CD8-positive, alpha-beta memory T cell (primary cell): ENCODE measurements around the gene NPFFR1. TPM values are rescaled to one million over a fixed set of nuclear protein-coding genes. Genes with fewer than 3 reads are reported as not detected.

Source experiments
- CTCF ChIA-PET: fragments of 350-600 bp; sonication (Branson Sonifier 250); formaldehyde crosslinking; loops from one replicate; lab custom pipeline; 2021; ENCODE audit warnings: antibody characterized with exemption; lab: Charles Lee
- POLR2A ChIA-PET: fragments of 350-600 bp; sonication (Branson Sonifier 250); formaldehyde crosslinking; loops from one replicate; lab custom pipeline; 2021; ENCODE audit warnings: antibody characterized with exemption; lab: Charles Lee
- DNase-seq, 5 donors: peaks; one replicate each; pipeline versions ENCODE4 v3.0.0 to v3.0.0-alpha.2; 2020 to 2022; ENCODE audit warnings: mixed read lengths in 1 of 5
- H3K27ac ChIP-seq: one replicate; pipeline ENCODE4 v1.7.0; 2013; ENCODE audit warnings: low read depth, mild to moderate bottlenecking, low read length, moderate library complexity
- H3K27me3 ChIP-seq: 2 replicates; pipeline ENCODE4 v1.7.0; 2013; ENCODE audit warnings: low read length, mild to moderate bottlenecking; ENCODE audit not compliant: insufficient read depth, poor library complexity, severe bottlenecking
- H3K36me3 ChIP-seq: 2 replicates; pipeline ENCODE4 v1.7.0; 2013; ENCODE audit warnings: mild to moderate bottlenecking, low read length, moderate library complexity; ENCODE audit not compliant: insufficient read depth
- H3K4me1 ChIP-seq: 2 replicates; pipeline ENCODE4 v1.7.0; 2013; ENCODE audit warnings: mild to moderate bottlenecking, low read length, moderate library complexity; ENCODE audit not compliant: insufficient read depth
- H3K4me3 ChIP-seq: 2 replicates; pipeline ENCODE4 v1.7.0; 2013; ENCODE audit warnings: mild to moderate bottlenecking, low read length
- H3K9me3 ChIP-seq: 2 replicates; pipeline ENCODE4 v1.7.0; 2013; ENCODE audit warnings: mild to moderate bottlenecking, low read length
- H3K27ac Mint-ChIP-seq, 8 donors: one replicate each; pipeline ENCODE4 v1.8.0; 2020 to 2021; ENCODE audit warnings: mixed read lengths in 8 of 8, mild to moderate bottlenecking in 6 of 8, inconsistent platforms in 3 of 8, moderate library complexity in 3 of 8
- H3K27me3 Mint-ChIP-seq, 2 donors: one replicate each; pipeline ENCODE4 v1.8.0; 2020 to 2021; ENCODE audit warnings: mixed read lengths in 2 of 2, mild to moderate bottlenecking in 1 of 2, moderate library complexity in 1 of 2
- H3K36me3 Mint-ChIP-seq, 3 donors: one replicate each; pipeline ENCODE4 v1.8.0; 2020 to 2021; ENCODE audit warnings: mixed read lengths in 3 of 3, inconsistent platforms in 1 of 3, mild to moderate bottlenecking in 1 of 3
- H3K4me1 Mint-ChIP-seq, 3 donors: one replicate each; pipeline ENCODE4 v1.8.0; 2020 to 2021; ENCODE audit warnings: mixed read lengths in 3 of 3, inconsistent platforms in 1 of 3, mild to moderate bottlenecking in 1 of 3
- H3K4me3 Mint-ChIP-seq, 7 donors: one replicate each; pipeline ENCODE4 v1.8.0; 2020 to 2021; ENCODE audit warnings: mixed read lengths in 7 of 7, mild to moderate bottlenecking in 6 of 7, moderate library complexity in 4 of 7, inconsistent platforms in 2 of 7
- H3K9me3 Mint-ChIP-seq, 5 donors: one replicate each; pipeline ENCODE4 v1.8.0; 2020 to 2022; ENCODE audit warnings: mixed read lengths in 5 of 5, mild to moderate bottlenecking in 3 of 5, moderate library complexity in 2 of 5, inconsistent platforms in 1 of 5
- polyA plus RNA-seq: library from polyadenylated mRNA; unstranded; fragments of 300-500 nt; fragmentation: Illumina TruSeq; gene quantifications from one replicate; pipeline ENCODE4 v1.2.3, GENCODE V29; 2021
- total RNA-seq, 2 experiments: library from RNA; stranded (reverse); gene quantifications; one replicate each; pipeline ENCODE4 v1.2.3, GENCODE V29; 2021

Gene NPFFR1, protein sequence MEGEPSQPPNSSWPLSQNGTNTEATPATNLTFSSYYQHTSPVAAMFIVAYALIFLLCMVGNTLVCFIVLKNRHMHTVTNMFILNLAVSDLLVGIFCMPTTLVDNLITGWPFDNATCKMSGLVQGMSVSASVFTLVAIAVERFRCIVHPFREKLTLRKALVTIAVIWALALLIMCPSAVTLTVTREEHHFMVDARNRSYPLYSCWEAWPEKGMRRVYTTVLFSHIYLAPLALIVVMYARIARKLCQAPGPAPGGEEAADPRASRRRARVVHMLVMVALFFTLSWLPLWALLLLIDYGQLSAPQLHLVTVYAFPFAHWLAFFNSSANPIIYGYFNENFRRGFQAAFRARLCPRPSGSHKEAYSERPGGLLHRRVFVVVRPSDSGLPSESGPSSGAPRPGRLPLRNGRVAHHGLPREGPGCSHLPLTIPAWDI
- not detected for total RNA-seq
- not detected for polyA plus RNA-seq

DNA sequence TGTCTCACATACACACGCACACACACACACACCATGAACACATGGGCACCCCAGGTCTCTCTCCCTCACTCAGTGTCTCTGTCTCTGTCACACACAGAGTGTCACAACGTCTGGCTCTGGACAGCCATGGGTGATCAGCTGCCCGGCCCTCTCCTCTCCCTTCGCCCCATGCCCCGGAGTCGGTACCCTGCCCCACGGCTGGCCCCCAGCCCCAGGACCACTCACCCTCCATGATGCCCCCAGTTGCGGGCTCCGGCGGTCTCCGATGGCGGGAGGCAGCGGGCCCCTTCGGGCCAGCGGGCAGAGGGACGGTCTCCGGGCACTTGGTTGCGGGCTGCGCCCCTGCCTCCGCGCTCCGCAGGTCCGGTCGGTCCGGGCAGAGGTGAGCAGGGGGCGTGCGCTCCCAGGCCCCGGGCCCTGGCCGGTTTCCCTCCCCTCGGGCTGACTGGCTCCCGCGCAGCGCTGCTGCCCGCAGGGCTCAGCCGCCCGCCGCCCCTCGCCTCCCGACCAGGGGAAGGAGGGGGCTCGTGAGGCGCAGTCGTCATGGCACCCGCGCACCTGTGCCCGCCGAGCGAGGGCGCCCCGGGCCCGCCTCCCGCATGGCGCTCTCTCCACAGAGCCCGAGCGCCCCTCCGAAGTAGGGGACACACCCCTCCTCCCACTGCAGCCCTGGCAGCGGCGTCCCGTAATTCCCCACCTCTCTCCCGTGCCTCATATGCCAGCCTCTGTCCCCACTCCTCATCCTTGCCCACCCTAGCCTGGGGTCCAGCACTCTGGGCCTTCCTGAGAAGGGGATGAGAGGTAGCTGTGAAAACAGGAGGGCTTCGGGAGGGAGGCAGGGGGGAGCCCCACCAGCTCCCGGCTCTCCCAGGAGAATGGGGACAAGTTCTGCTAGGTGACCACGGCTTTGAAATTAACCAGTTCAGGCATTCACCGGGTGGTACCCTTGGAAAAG is at the start of gene NPFFR1:
NPFFR1 (minus strand) TSS at position 560 of the 955 bp plus-strand sequence; CDS start at position 232, 328 bp downstream.
- H3K4me3 ChIP-seq = no peak within 1 kb of the TSS
- H3K27me3 ChIP-seq = peaks cover 14% of the 10 kb centered on the region
- H3K9me3 Mint-ChIP-seq = peaks cover 0 to 3% (median 2%) of the 10 kb centered on the region in 5 donors
- H3K9me3 ChIP-seq = no peaks in the 10 kb centered on the region
- POLR2A ChIA-PET = no interaction called here
- peaks cover 0 to 5% (median 1%) of the 10 kb centered on the region in 3 donors for H3K36me3 Mint-ChIP-seq
- no peak for DNase-seq
- CTCF ChIA-PET = interaction anchor here (1.3 kb wide), 1 partner anchor 11 kb away, joined by 3 read pairs; no protein-coding TSS in a partner anchor
- no peak within 1 kb of the TSS for H3K4me3 Mint-ChIP-seq
- H3K27ac ChIP-seq = no peak within 1 kb of the TSS
- no peak within 1 kb of the TSS for H3K27ac Mint-ChIP-seq
- peaks cover 0 to 5% (median 0%) of the 10 kb centered on the region in 3 donors for H3K4me1 Mint-ChIP-seq
- peaks cover 41 to 67% of the 10 kb centered on the region in 2 donors for H3K27me3 Mint-ChIP-seq
- H3K36me3 ChIP-seq = no peaks in the 10 kb centered on the region
- H3K4me1 ChIP-seq = no peaks in the 10 kb centered on the region

- Mint-ChIP-seq H3K9me3 (peaks cover 0 to 5% (median 0%) of the 10 kb centered on the region in 5 donors), H3K4me1 (peaks cover 15 to 26% (median 15%) of the 10 kb centered on the region in 3 donors), H3K27me3 (no peaks in the 10 kb centered on the region), H3K4me3 (no peak overlapping the region), H3K36me3 (peaks cover 0 to 16% (median 8%) of the 10 kb centered on the region in 3 donors), H3K27ac (no peak overlapping the region)
- Histone ChIP-seq H3K4me1 (peaks cover 17% of the 10 kb centered on the region), H3K27me3 (no peaks in the 10 kb centered on the region), H3K36me3 (no peaks in the 10 kb centered on the region), H3K9me3 (no peaks in the 10 kb centered on the region), H3K4me3 (no peak overlapping the region), H3K27ac (no peak overlapping the region)
- ChIA-PET POLR2A (no interaction called here), CTCF (interaction anchor here (0.6 to 2.8 kb wide), 2 partner anchors 31 to 187 kb away, joined by 3 to 10 read pairs; no protein-coding TSS in a partner anchor)
- DNase-seq = no peak
These were observed 49.5 kb upstream of the NPFFR1 start for GRCh38 chr10:70333268-70333667.

GRCh38 chr10:70331486-70332268 is 47.9 kb upstream of the NPFFR1 start:
- H3K4me1 ChIP-seq = peaks cover 17% of the 10 kb centered on the region
- peak overlapping the region in 5 of 8 donors; percentile 7 to 55 (median 34) for H3K27ac Mint-ChIP-seq
- DNase-seq = peak in 3 of 5 donors; percentile 3 to 54 (median 20)
- no peaks in the 10 kb centered on the region for H3K27me3 Mint-ChIP-seq
- H3K9me3 Mint-ChIP-seq = peaks cover 0 to 5% (median 0%) of the 10 kb centered on the region in 5 donors
- peaks cover 15 to 26% (median 15%) of the 10 kb centered on the region in 3 donors for H3K4me1 Mint-ChIP-seq
- ChIA-PET CTCF (interaction anchor here (2.8 kb wide), 1 partner anchor 32 kb away, joined by 10 read pairs; no protein-coding TSS in a partner anchor), POLR2A (no interaction called here)
- no peaks in the 10 kb centered on the region for H3K9me3 ChIP-seq
- peak overlapping the region in 4 of 7 donors; percentile 3 to 56 (median 18) for H3K4me3 Mint-ChIP-seq
- no peaks in the 10 kb centered on the region for H3K27me3 ChIP-seq
- H3K36me3 Mint-ChIP-seq = peaks cover 0 to 11% (median 4%) of the 10 kb centered on the region in 3 donors
- no peaks in the 10 kb centered on the region for H3K36me3 ChIP-seq
- no peak overlapping the region for H3K27ac ChIP-seq
- H3K4me3 ChIP-seq = no peak overlapping the region

GRCh38 chr10:70331160-70331485 is 47.3 kb upstream of the NPFFR1 start:
- DNase-seq = no peak
- H3K9me3 Mint-ChIP-seq = peaks cover 0 to 2% (median 0%) of the 10 kb centered on the region in 5 donors
- Histone ChIP-seq H3K4me1 (peaks cover 17% of the 10 kb centered on the region), H3K27ac (no peak overlapping the region), H3K4me3 (no peak overlapping the region), H3K36me3 (no peaks in the 10 kb centered on the region), H3K9me3 (no peaks in the 10 kb centered on the region), H3K27me3 (no peaks in the 10 kb centered on the region)
- no peaks in the 10 kb centered on the region for H3K27me3 Mint-ChIP-seq
- CTCF ChIA-PET = no interaction called here
- peaks cover 15 to 26% (median 15%) of the 10 kb centered on the region in 3 donors for H3K4me1 Mint-ChIP-seq
- peaks cover 0 to 6% (median 4%) of the 10 kb centered on the region in 3 donors for H3K36me3 Mint-ChIP-seq
- POLR2A ChIA-PET = no interaction called here
- peak overlapping the region in 1 of 8 donors; percentile 34 for H3K27ac Mint-ChIP-seq
- H3K4me3 Mint-ChIP-seq = peak overlapping the region in 1 of 7 donors; percentile 56

GRCh38 chr10:70330671-70331070 is 46.9 kb upstream of the NPFFR1 start:
- H3K27me3 ChIP-seq = no peaks in the 10 kb centered on the region
- H3K4me3 ChIP-seq = no peak overlapping the region
- no peak overlapping the region for H3K27ac Mint-ChIP-seq
- peaks cover 0 to 2% (median 0%) of the 10 kb centered on the region in 5 donors for H3K9me3 Mint-ChIP-seq
- H3K4me1 ChIP-seq = peaks cover 17% of the 10 kb centered on the region
- H3K36me3 ChIP-seq = no peaks in the 10 kb centered on the region
- no peak for DNase-seq
- no peak overlapping the region for H3K4me3 Mint-ChIP-seq
- H3K27me3 Mint-ChIP-seq = no peaks in the 10 kb centered on the region
- ChIA-PET CTCF (no interaction called here), POLR2A (no interaction called here)
- peaks cover 0 to 2% (median 1%) of the 10 kb centered on the region in 3 donors for H3K36me3 Mint-ChIP-seq
- peaks cover 15 to 28% (median 19%) of the 10 kb centered on the region in 3 donors for H3K4me1 Mint-ChIP-seq
- H3K27ac ChIP-seq = no peak overlapping the region
- H3K9me3 ChIP-seq = no peaks in the 10 kb centered on the region

GRCh38 chr10:70328967-70329366 is 45.2 kb upstream of the NPFFR1 start:
- no peaks in the 10 kb centered on the region for H3K27me3 ChIP-seq
- no peak overlapping the region for H3K27ac ChIP-seq
- peaks cover 15 to 45% (median 27%) of the 10 kb centered on the region in 3 donors for H3K4me1 Mint-ChIP-seq
- H3K9me3 ChIP-seq = no peaks in the 10 kb centered on the region
- no peaks in the 10 kb centered on the region for H3K36me3 Mint-ChIP-seq
- no peak overlapping the region for H3K4me3 ChIP-seq
- ChIA-PET POLR2A (no interaction called here), CTCF (interaction anchor here (1.2 kb wide), 1 partner anchor 107 kb away, joined by 3 read pairs; no protein-coding TSS in a partner anchor)
- H3K4me1 ChIP-seq = peaks cover 30% of the 10 kb centered on the region
- H3K36me3 ChIP-seq = no peaks in the 10 kb centered on the region
- peaks cover 0 to 2% (median 0%) of the 10 kb centered on the region in 5 donors for H3K9me3 Mint-ChIP-seq
- no peak overlapping the region for H3K27ac Mint-ChIP-seq
- no peak for DNase-seq
- no peaks in the 10 kb centered on the region for H3K27me3 Mint-ChIP-seq
- H3K4me3 Mint-ChIP-seq = no peak overlapping the region

DNA sequence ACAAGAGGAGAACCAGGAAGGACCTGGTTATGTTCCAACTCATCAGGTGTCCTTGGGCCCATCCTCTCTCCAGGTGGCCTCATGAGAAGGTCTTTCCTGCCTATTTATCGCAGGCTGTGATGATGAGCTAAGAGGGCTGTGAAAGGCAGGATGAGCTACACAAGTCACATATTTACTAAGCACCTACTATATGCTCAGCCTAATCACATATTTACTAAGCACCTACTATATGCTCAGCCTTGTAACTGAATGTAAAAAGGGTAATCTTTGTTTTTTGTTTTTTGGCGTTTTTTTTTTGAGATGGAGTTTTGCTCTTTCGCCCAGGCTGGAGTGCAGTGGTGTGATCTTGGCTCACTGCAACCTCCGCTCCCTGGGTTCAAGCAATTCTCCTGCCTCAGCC is 44.2 kb upstream of the NPFFR1 start:
- Histone ChIP-seq H3K27me3 (no peaks in the 10 kb centered on the region), H3K4me3 (no peak overlapping the region), H3K4me1 (peaks cover 40% of the 10 kb centered on the region), H3K9me3 (no peaks in the 10 kb centered on the region), H3K36me3 (no peaks in the 10 kb centered on the region), H3K27ac (no peak overlapping the region)
- no peak overlapping the region for H3K4me3 Mint-ChIP-seq
- no peak overlapping the region for H3K27ac Mint-ChIP-seq
- no peaks in the 10 kb centered on the region for H3K27me3 Mint-ChIP-seq
- H3K9me3 Mint-ChIP-seq = peaks cover 0 to 2% (median 0%) of the 10 kb centered on the region in 5 donors
- peaks cover 23 to 55% (median 34%) of the 10 kb centered on the region in 3 donors for H3K4me1 Mint-ChIP-seq
- ChIA-PET CTCF (interaction anchor here (0.7 kb wide), 1 partner anchor 106 kb away, joined by 3 read pairs; no protein-coding TSS in a partner anchor), POLR2A (interaction anchor here (0.6 kb wide), 1 partner anchor 108 kb away, joined by 6 read pairs; no protein-coding TSS in a partner anchor)
- H3K36me3 Mint-ChIP-seq = no peaks in the 10 kb centered on the region
- no peak for DNase-seq
